Putamen (tissue), 1 donor: Measurements from ENCODE around the gene WDTC1.
A peak's percentile ranks its signal among the peaks of the same experiment; 100 is the strongest.

Source experiments
- DNase-seq: peaks from one replicate; pipeline ENCODE4 v3.0.0-alpha.2; 2016; ENCODE audit warnings: low spot score

WDTC1 gene

GRCh38 chr1:27357281-27358037 lies 123.0 kb downstream of the WDTC1 start:
- DNase-seq = peak; percentile 6
